Skeletal muscle tissue (tissue), 4 donors: ENCODE data around the gene SLC1A2. TPM values are rescaled to one million over a fixed set of nuclear protein-coding genes. Genes with fewer than 3 reads are reported as not detected.

Experiments
- H3K27ac ChIP-seq: one replicate; pipeline ENCODE4 v1.7.0; 2013; ENCODE audit warnings: mild to moderate bottlenecking, low read depth, low read length, inconsistent platforms
- H3K27me3 ChIP-seq, 3 donors: one replicate each; pipeline ENCODE4 v1.7.0; 2013; ENCODE audit warnings: low read length in 3 of 3; ENCODE audit not compliant: control insufficient read depth in 3 of 3, insufficient read depth in 3 of 3
- H3K36me3 ChIP-seq, 3 donors: one replicate each; pipeline ENCODE4 v1.7.0; 2013; ENCODE audit warnings: low read length in 3 of 3; ENCODE audit not compliant: control insufficient read depth in 3 of 3, insufficient read depth in 3 of 3
- H3K4me1 ChIP-seq, 3 donors: one replicate each; pipeline ENCODE4 v1.7.0; 2013; ENCODE audit warnings: low read length in 3 of 3, mild to moderate bottlenecking in 3 of 3; ENCODE audit not compliant: control insufficient read depth in 3 of 3, insufficient read depth in 3 of 3
- H3K4me3 ChIP-seq, 3 donors: one replicate each; pipeline ENCODE4 v1.7.0; 2013; ENCODE audit warnings: low read length in 3 of 3
- H3K9ac ChIP-seq, 3 donors: one replicate each; pipeline ENCODE4 v1.7.0; 2013; ENCODE audit warnings: low read length in 3 of 3, mild to moderate bottlenecking in 3 of 3, moderate library complexity in 2 of 3, low read depth in 1 of 3
- H3K9me3 ChIP-seq, 3 donors: one replicate each; pipeline ENCODE4 v1.7.0; 2013; ENCODE audit warnings: low read length in 3 of 3; ENCODE audit not compliant: control insufficient read depth in 3 of 3
- total RNA-seq: library from RNA; depleted of rRNA; stranded (reverse); fragments of >200 nt; gene quantifications from one replicate; pipeline ENCODE4 v1.2.3, GENCODE V29; 2014
- donor health status: Osteomylitis.

Gene SLC1A2
- total RNA-seq, 1 donor from 2014 or later: 1.6 TPM

DNA sequence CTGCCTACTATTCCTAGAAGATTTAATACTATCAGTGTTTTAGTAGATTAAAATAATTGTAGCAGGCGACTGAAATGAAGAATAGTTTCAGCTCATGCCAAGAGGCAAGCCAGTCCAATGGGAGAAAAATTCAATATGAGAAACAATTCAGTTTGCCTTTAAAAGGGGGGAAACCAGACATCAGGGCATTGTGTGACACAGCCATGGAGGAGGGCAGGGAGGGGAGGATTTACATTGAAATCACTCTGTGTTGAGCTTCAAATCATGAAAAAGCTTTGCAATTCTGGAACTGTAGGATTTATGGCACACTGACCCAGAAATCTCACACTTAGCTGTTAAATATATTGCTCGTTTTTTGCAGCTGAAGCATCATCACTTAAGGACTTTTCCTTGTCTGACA, 4.6 kb downstream of the SLC1A2 start:
- Histone ChIP-seq H3K27me3 (peaks cover 16 to 26% (median 22%) of the 10 kb centered on the region in 3 donors), H3K4me1 (peaks cover 6 to 10% (median 6%) of the 10 kb centered on the region in 3 donors), H3K9ac (no peak overlapping the region), H3K4me3 (no peak overlapping the region), H3K36me3 (no peaks in the 10 kb centered on the region), H3K27ac (no peak overlapping the region), H3K9me3 (no peaks in the 10 kb centered on the region)

DNA sequence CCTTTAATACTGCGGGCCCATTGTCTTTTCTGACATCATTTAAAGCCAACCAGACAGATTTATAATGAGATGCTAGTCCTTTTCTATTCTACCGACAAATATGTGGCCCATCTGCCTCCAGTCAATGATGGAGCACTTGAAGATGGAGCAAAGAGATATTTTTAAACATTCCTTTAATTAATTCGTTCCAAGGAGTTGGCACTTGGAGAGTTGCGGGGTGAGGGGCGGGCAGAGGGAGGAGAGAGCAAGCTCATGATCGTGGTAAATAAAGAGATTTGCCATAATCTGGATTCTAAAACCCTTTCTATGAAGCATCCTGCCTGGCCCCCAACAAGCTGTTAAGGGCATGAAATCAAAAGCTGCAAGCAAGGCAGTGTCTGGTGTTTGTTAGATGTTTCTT, 5.0 kb downstream of the SLC1A2 start:
- Histone ChIP-seq H3K9me3 (no peaks in the 10 kb centered on the region), H3K27ac (no peak overlapping the region), H3K4me1 (peaks cover 5 to 10% (median 6%) of the 10 kb centered on the region in 3 donors), H3K9ac (no peak overlapping the region), H3K4me3 (no peak overlapping the region), H3K36me3 (no peaks in the 10 kb centered on the region), H3K27me3 (peaks cover 13 to 23% (median 22%) of the 10 kb centered on the region in 3 donors)

DNA sequence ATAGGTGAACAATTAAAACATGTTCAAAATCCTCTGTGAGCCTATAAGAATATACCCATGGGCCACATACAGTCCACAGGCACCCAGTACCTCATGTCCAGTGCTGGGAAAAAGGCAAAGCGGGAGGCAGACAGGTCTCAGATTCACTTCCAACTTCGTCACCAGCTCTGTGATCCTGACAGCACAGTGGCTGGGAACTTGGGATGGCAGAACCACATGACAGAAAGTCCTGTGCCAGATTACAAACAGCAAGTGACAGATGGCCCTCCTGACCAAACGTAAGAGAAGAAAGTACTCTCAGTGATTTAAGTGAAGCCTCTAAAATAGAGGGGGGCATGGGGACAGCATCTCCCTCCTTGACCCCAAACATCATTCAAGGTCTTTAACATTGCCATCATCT, 5.8 kb downstream of the SLC1A2 start:
- H3K27me3 ChIP-seq: peaks cover 10 to 22% (median 18%) of the 10 kb centered on the region in 3 donors

DNA sequence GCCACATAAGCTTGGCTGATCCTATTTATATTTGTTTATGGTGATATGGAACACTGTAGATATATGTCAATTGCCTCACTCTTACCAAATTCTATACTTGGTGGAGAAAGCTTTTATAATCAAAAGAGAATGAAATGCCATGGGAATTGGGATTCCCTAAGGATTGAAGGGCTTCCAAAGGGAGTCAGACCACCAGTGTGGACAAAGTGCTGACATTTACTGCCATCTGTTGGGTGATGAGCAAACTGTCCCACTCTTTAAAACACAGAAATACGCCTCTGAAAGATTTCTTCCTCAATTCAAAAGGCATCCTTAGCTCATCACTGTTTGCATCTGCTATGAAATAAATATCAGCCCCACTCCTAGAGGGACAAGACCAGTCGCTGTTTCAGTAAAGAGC, 7.1 kb downstream of the SLC1A2 start:
- Histone ChIP-seq H3K27ac (no peak overlapping the region), H3K9ac (no peak overlapping the region), H3K27me3 (peaks cover 4 to 10% (median 6%) of the 10 kb centered on the region in 3 donors), H3K36me3 (no peaks in the 10 kb centered on the region), H3K4me3 (no peak overlapping the region), H3K4me1 (no peaks in the 10 kb centered on the region), H3K9me3 (no peaks in the 10 kb centered on the region)

More for the DNA sequence above, 5.8 kb downstream of the SLC1A2 start:
- Histone ChIP-seq H3K36me3 (no peaks in the 10 kb centered on the region), H3K4me1 (peaks cover 3 to 6% (median 4%) of the 10 kb centered on the region in 3 donors), H3K4me3 (no peak overlapping the region), H3K9ac (no peak overlapping the region), H3K9me3 (no peaks in the 10 kb centered on the region), H3K27ac (no peak overlapping the region)

DNA sequence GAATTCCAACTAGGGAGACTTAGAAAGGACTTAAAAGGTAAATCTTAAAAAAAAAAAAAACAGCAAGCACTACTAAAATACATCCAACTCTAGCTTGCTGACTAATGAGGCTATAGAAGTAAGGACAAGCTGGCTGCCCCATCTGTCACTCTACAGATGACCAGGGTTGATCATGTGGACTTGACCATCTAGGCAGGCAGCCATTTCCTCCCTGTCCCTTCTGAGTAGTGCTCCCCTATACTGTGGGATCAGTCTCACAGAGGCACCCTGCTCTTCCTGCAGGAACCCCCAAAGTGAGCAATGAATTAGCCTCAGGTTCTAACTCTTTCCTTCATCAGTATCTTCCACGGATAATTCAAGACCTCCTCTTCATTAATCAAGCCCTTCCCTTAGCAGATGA, 12.3 kb downstream of the SLC1A2 start:
- no peak overlapping the region for H3K27ac ChIP-seq
- no peak overlapping the region for H3K4me3 ChIP-seq
- H3K4me1 ChIP-seq: peaks cover 0 to 2% (median 0%) of the 10 kb centered on the region in 3 donors
- peaks cover 0 to 7% (median 6%) of the 10 kb centered on the region in 3 donors for H3K27me3 ChIP-seq
- no peaks in the 10 kb centered on the region for H3K9me3 ChIP-seq
- no peak overlapping the region for H3K9ac ChIP-seq
- H3K36me3 ChIP-seq: no peaks in the 10 kb centered on the region

DNA sequence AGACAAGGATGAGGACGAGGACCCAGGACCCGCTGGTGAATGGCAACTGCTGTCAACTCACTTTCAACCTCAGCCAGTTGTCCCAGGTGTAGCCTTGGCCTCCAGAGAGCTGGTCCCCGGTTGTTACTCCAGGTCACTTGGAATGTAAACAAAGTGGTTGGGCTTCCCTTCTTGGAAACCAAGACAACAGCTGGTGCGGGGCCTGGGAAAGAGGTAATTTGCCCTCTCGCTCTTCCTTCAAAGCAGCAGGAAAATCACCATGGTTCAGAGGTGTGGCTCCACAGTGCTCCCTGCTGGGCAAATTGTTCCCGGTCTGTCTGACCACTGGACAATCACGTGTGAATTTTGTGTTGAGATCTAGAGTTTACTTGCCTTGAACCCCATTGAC, 15.0 kb downstream of the SLC1A2 start:
- Histone ChIP-seq H3K27me3 (peaks cover 0 to 7% (median 6%) of the 10 kb centered on the region in 3 donors), H3K9me3 (no peaks in the 10 kb centered on the region), H3K4me1 (peaks cover 0 to 2% (median 0%) of the 10 kb centered on the region in 3 donors), H3K9ac (peak overlapping the region in 1 of 3 donors; percentile 35), H3K36me3 (no peaks in the 10 kb centered on the region), H3K27ac (no peak overlapping the region), H3K4me3 (no peak overlapping the region)

DNA sequence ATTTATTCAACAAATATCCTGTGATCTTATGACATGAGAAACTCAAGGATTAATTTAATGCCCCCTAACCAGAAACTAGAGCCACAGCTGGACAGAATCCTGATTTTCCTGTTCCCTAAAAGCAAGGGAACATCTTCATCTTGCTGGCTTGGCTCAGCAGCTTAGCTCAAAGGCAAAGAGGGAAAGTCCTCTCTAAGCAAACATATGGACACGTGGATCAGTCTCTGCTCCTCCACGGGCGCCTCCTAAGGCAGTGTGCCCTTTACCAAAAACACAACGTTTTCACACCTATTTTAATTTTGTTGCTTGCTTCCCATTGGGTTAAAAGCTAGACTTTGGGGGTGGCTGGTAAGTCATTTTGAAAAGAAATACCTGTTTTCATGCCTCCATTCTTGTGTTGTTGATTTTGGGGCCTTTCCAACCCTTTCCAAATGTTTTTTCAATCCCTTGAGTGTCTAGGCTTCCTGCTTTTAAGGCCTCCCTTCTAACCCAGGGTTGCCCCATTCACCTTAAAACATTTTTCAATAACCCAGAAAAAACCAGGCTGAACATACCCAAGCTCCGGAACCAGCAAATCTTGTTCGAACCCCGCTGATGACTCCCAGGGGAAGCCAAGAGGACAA, 15.5 kb downstream of the SLC1A2 start:
- Histone ChIP-seq H3K4me3 (no peak overlapping the region), H3K9me3 (no peaks in the 10 kb centered on the region), H3K27me3 (peaks cover 0 to 7% (median 6%) of the 10 kb centered on the region in 3 donors), H3K9ac (no peak overlapping the region), H3K27ac (no peak overlapping the region), H3K36me3 (no peaks in the 10 kb centered on the region), H3K4me1 (peaks cover 0 to 2% (median 0%) of the 10 kb centered on the region in 3 donors)

DNA sequence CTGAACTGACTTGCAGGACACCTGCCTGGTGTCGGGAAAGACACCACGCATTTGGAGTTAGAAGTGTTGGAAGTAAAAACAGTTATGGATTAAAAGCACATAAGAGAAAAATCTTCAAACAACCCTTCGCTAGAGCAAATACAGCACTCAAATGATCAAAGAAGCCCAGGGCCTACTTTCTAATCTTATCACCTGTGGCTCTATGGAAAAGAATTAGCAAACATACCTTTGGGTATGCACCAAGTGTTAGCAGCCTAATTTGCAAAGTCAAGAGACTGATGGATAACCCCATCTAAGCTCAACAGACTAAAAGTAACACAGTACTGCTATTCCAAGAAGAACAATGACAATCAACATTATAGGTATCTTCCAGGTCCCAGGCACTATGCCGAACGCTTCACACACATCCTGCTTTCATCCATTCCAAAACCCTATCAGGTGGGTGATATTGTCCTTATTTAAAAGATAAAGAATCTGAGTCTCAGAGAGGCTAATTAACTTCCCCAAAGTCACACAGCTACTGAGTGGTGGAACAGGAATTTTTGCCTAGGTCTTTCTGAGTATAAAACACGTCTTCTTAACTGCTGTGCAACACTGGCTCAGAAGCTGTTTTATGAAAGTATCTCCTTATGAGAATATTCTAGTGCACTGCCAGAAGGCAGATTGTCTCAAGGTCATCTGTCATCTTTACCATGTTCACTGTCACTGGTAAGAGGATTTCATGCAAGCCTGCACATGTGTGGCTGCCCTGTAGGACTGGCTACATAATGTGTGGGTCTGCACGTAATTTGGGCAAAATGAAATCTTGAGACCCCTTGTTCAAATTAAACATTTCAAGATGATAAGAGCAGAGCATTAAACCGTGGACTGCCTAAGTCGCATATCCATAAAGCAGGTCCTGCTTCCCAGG, 16.4 kb downstream of the SLC1A2 start:
- Histone ChIP-seq H3K4me3 (no peak overlapping the region), H3K27ac (no peak overlapping the region), H3K9me3 (no peaks in the 10 kb centered on the region), H3K9ac (no peak overlapping the region), H3K4me1 (peaks cover 0 to 2% (median 0%) of the 10 kb centered on the region in 3 donors), H3K27me3 (peaks cover 0 to 7% (median 6%) of the 10 kb centered on the region in 3 donors), H3K36me3 (no peaks in the 10 kb centered on the region)

DNA sequence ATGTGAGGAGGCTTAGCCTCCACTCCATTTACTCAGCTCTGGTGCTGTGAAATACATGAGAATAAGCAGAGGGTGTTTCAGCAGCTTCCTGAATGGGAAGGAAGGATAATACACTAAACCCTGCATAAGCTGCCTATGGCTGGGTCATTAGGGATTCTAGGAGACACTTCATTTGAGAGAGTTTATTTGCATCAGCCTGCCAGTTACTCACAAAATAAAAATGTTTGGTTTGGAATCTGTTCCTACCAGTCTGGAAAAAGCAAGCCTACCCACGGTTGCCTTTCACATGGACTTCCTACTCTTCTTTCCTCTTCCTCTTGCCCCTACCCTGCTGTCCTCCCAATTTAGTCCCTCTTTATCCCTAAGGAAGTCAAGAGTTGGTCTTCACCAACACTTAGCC, 20.5 kb downstream of the SLC1A2 start:
- Histone ChIP-seq H3K36me3 (no peaks in the 10 kb centered on the region), H3K9me3 (no peaks in the 10 kb centered on the region), H3K27me3 (no peaks in the 10 kb centered on the region)

DNA sequence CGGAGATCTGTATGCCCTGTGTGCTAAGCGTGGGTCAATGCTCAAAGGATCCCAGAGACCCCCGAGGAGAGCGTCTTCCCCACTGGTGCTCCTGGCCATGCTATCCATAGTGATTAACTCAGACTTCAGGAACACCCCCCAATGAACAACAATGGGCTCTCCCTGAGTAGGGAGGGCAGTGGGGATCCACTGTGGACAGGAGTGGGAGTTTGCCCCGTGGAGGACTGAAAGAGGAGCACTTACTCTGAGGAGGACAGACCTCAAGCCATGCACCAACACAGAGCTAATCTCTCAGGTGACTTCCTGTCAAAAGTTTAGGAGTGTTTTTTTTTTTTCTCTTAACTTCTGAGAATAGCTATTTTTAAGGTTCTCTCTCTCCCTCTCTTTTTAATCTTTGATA, 24.4 kb downstream of the SLC1A2 start:
- Histone ChIP-seq H3K9me3 (no peaks in the 10 kb centered on the region), H3K4me1 (peaks cover 4 to 10% (median 7%) of the 10 kb centered on the region in 3 donors), H3K4me3 (no peak overlapping the region), H3K36me3 (no peaks in the 10 kb centered on the region), H3K9ac (no peak overlapping the region), H3K27me3 (no peaks in the 10 kb centered on the region), H3K27ac (no peak overlapping the region)

More for the DNA sequence above, 20.5 kb downstream of the SLC1A2 start:
- Histone ChIP-seq H3K9ac (no peak overlapping the region), H3K4me3 (no peak overlapping the region), H3K4me1 (no peaks in the 10 kb centered on the region), H3K27ac (no peak overlapping the region)
